ENCODE measurements around the gene ZNF213.

The ZNF213 gene, protein sequence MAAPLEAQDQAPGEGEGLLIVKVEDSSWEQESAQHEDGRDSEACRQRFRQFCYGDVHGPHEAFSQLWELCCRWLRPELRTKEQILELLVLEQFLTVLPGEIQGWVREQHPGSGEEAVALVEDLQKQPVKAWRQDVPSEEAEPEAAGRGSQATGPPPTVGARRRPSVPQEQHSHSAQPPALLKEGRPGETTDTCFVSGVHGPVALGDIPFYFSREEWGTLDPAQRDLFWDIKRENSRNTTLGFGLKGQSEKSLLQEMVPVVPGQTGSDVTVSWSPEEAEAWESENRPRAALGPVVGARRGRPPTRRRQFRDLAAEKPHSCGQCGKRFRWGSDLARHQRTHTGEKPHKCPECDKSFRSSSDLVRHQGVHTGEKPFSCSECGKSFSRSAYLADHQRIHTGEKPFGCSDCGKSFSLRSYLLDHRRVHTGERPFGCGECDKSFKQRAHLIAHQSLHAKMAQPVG

DNA sequence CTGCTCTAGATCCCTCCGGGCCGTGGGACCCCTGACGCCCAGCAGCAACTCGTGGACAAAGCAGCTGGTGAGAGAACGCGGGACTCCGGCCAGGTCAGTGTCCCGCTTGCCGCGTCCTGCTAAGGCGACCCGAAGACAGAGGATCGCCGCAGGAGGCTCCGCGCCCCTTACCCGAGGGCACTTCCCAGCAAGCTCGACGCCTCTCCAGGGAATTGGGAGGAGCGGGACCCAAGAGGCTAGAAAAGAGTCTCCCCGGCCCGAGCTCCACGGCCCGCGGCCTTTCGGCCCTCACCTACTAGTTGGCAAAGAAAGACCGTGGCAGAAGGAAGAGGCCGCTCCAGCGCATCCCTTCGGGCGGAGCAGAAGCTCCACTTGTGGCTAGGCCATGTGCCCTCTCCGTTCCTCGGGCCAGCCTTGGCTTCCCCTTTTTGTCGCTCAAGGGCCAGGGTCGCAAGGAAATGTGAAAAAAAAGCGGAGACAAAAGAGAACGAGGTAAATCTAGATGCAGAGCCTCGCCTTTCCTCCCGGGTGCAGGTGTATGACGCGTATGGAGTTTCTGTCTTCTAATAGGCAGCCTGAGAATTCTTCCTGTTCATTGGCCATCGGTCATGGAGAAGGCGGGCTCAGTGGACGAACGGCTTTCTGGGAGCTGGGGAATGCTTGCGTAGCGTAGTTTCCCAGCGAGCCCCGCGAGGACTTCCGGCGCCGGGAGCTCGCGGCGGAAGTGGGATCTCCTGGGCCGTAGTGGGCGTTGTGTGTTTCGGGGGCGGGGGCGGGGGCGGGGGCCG is at the start of gene ZNF213:
Gene ZNF213 (plus strand): TSS at position 692 of the 788 bp plus-strand sequence. CDS start 2,252 bp downstream, outside the sequence.
- DNase-seq (ENCODE audit: low spot score): peak; percentile 95

DNA sequence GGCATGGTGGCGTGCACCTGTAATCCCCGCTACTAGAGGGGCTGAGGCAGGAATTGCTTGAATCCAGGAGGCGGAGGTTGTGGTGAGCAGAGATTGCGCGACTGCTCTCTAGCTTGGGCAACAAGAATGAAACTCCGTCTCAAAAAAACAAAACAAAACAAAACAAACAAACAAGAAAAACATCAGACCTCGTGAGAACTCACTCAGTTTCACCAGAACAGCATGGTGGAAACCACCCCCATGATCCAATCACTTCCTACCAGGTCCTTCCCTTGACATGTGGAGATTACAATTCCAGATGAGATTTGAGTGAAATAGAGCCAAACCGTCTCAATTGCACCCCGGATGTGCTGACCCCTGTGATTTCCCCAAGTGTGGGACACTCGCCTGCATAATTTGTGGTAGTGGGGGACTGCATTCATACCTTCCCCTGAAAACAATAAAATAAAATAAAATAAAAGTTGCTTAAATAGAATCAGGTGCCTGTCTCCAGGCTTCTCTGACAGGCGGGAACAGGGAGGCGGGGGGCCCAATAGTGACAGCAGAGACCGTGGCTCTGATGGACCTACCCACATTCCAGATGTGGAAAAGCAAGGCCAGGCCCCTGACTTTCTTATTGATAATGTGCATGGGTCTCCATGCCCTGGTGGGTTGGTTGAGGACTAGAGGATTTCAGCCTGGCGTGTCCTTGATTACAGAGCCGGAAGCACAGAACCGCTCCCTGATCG is 48.8 kb upstream of the ZNF213 start:
- DNase-seq (ENCODE audit: low spot score): no peak

DNA sequence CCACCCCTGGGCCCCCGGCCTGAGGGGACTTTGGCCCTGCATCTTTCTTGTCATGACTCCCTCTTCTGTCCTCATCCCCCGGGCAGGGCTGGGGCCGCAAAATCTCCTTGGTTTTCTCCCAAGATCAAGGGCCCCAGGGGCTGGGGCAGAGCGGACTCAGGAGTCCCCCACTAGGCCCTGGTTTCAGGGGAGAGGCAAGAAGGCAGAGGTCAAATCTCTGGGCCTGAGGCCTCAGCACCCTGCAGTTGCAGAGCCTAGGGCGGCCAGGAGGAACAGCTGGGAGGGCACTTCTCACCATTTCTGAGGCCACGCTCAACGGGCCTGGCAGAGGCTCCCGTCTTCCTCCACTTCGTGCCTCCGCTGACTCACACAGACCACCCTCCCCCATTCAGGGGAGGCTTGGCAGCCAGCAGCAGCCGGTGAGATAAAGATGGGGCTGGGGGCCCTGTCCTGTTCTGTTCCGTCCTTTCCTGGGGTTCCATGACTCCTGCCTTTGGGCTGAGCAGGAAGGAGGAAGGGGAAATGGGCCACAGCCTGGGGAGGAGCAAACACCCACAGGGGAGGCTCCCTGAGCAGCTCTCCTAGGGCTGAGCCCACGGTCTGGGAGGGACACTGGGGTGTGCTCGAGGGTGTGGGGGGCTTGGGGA is 48.1 kb upstream of the ZNF213 start:
- DNase-seq (ENCODE audit: low spot score): no peak

DNA sequence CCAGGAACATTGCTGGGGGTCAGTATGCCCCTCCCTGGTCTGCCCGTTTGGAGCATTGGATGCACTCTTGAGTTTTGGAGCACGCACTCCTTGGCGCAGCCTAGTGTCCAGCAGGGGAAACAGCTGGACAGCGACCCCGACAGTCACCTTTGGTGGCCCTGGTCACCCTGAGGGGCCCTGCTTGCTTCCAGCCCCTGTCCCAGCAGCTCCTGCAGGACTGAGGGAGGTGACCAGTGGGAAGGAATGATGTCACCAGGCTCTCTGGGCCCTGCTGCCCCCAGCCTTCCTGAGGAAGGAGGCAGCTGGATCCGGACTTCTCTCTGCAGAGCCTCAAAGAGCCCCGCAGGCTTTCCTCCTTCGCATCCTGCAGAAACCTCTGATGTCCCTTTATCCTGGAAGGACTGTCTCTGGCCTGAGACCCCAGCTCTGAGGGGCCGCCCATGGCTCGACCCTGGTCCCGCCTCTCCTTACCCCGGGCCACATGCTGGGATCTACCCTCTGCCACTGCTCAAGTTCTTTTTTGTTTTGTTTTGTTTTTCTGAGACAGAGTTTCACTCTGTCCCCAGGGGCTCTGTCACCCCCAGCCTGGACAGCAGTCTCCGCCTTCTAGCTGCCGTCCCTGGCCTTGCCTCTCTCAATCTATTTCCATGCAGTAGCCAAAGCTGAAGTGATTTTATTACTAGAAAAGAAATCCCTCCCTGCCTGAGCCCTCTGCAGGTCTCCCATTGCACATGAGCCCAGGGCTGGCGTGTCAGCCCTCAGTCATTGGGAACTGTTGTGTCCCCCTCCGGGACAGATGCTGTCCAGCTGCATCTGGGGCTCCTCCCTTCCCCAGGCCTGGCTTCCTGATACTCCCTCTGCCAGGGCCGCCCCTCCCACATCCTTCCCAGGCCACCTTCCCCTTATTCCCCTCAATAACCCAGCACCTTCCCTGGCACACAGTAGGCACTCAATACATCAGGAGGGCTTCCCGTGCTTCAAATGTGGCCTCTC is 47.3 kb upstream of the ZNF213 start:
- DNase-seq (ENCODE audit: low spot score): peak; percentile 4

DNA sequence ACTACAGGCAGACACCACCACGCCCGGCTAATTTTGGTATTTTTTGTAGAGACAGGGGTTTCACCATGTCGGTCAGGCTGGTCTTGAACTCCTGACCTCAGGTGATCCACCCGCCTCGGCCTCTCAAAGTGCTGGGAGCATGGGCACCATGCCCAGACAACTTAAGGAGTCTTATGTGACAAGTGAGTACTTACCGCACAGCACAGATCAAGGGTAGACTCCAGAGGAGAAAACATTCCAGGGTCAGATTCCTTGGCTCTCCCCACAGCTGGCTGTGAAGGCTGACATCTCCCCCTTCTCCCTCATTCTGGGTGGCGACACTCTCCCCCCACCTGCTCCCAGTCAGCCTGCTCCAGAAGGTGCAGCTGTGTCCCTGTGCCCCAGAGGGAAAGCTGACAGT is 46.4 kb upstream of the ZNF213 start:
- peak; percentile 2 for DNase-seq (ENCODE audit: low spot score)

DNA sequence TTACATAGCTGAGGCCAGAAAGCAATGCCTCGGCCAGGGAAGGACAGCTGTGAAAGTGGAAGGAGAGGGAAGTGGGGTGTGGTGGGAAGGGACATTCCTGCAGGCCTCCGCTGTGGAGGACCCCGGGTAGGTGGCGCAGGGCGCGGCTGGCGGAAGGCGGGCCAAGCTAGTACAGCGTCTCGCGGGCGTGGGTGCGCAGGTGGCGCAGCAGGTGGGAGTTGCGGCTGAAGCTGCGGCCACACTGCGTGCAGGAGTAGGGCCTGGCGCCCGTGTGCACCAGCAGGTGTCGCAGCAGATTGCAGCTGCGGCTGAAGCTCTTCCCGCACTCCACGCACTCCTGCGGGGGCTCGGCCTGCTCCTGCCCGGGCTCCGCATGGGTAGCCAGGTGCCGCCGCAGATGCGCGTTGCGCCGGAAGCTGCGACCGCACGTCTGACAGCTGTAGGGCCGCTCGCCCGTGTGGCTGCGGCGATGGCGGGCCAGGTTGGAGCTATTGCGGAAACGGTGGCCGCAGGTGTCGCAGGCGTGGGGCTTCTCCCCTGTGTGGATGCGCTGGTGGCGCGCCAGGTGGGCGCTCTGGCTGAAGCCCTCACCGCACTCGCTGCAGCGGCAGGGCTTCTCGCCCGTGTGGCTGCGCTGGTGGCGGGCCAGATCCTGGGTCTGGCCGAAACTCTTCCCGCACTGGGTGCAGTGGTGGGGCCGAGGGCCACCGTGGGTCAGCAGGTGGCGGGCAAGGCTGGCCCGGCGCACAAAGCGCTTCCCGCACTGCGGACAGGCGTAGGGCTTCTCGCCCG is 45.7 kb upstream of the ZNF213 start:
- no peak for DNase-seq (ENCODE audit: low spot score)

DNA sequence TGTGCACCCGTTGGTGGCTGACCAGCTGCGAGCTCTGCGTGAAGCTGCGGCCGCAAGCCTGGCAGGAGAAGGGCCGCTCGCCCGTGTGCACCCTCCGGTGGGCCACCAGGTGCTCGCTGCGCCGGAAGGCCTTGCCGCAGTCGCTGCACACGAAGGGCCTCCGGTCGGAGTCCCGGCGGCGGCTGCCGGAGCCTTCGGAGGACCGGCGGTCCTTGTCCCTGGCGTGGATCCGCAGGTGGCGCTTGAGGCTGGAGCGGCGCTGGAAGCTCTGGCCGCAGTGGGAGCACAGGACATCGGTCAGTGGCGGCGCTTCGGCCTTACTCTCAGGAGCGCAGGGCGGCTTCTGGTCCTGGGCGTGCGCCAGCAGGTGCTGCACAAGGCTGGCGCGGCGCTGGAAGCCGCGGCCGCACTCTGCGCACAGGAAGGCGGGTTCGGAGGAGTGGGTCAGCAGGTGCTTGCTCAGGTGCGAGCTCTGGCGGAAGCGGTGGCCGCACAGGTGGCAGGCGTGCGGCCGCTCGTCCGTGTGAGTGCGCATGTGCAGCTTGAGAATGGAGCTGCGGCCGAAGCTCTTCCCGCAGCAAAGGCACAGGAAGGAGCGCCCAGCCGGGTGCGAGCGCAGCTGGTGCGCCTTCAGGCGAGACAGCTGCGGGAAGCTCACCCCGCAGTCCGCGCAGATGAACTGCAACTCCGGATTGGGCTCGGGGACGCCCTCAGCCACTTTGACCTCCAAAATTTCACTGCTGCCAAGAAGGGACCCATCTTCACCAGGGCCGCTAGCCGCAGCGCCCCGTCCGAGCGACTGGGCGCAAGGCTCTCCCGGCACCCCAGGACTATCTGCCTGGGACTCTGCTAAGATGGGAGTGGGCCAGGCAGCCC is 44.9 kb upstream of the ZNF213 start:
- DNase-seq (ENCODE audit: low spot score): no peak

DNA sequence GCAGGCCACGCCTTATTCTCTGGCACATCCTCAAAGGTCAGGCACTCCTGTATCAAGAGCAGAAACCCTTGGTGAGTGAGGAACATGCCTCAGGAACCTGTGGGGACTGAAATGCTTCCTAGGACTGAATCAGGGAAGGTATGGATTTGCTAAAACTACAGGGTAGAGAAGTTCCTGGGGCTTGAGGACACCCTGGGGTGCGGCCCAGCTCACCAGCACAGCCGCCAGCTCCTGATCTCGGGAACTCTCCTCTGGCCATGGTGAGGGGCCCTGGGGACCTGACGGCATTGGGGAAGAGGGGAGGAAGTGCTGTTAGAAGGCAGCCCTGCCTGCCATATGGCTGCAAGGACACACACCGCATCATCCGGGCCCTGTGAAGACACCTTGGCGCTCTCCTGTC is 43.3 kb upstream of the ZNF213 start:
- no peak for DNase-seq (ENCODE audit: low spot score)

DNA sequence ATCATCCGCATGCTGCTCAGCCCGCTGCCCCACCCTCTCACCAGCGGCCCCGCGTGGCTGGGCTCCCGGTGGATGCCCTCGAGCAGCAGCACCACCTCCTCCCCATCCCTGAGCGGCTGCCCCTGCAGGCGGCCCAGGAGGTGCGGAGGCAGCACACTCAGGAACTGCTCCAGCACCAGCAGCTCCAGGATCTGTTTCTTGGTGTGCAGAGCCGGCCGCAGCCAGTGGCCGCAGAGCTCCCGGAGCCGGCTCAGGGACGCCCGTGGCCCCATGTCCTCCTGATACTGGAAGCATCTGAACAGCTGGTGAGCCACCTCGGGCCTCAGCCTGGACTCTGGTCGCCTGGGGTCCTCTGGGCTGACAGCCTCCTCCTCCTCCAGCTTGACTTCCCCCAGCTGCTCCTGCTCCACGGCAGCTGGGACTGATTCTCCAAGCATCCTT is 42.3 kb upstream of the ZNF213 start:
- DNase-seq (ENCODE audit: low spot score): no peak

DNA sequence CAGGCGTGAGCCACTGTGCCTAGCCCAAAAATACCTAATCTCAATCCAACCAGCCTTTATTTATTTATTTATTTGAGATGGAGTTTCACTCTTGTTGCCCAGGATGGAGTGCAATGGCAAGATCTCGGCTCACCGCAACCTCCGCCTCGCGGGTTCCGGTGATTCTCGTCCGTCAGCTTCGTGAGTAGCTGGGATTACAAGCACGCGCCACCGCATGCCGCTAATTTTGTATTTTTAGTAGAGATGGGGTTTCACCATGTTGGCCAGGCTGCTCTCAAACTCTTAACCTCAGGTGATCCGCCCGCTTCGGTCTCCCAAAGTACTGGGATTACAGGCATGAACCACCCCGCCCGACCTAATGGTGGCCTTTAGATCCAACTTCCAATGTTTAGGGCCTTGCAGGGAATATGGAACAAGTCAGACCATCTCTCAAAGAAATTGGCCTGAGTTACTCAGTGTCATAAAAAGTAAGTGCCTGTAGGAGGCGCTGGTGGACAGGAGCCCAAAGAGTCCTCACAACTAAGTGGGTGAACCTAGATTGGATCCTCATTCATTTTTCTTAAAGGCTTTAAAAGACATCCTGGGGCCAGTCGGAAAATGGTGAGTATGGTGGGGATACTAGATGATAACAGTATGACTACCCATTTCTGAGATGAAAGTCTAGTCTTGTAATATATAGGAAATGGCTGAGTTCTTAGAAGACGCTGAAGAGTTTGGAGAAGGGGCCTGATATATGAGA is 40.4 kb upstream of the ZNF213 start:
- DNase-seq (ENCODE audit: low spot score): peak; percentile 44

DNA sequence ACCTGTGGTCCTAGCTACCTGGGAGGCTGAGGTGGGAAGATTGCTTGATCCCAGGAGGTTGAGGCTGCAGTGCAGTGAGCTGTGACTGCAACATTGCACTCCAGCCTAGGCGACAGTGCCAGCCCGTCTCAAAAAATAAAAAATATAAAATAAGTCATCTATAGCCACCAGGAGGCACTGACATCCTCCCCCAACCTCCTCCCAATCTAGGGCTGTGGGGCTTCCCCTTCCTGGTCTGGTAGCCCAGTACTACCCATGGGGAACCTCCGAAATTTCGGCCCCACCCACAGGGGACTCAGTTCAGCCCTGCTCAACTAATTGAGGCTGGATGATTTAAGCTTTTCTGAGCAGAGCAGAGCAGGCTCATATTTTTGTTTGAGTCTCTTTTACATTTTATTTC is 39.0 kb upstream of the ZNF213 start:
- DNase-seq (ENCODE audit: low spot score): peak; percentile 41

DNA sequence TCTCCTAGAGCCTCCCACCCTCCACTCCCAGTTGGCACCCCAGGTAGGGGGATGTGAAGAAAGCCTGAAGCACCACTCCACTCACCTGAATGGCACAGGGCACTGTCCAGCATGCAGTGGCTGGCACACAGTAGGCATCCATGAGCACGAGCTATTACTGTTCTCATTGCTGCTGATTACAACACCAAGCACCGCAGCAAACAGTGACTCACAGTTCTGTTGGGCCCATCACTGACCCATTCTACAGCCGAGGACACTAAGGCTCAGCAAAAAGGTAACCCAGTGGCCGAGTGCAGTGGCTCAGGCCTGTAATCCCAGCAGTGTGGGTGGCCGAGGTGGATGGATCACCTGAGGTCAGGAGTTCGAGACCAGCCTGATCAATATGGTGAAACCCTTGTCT is 38.5 kb upstream of the ZNF213 start:
- no peak for DNase-seq (ENCODE audit: low spot score)

DNA sequence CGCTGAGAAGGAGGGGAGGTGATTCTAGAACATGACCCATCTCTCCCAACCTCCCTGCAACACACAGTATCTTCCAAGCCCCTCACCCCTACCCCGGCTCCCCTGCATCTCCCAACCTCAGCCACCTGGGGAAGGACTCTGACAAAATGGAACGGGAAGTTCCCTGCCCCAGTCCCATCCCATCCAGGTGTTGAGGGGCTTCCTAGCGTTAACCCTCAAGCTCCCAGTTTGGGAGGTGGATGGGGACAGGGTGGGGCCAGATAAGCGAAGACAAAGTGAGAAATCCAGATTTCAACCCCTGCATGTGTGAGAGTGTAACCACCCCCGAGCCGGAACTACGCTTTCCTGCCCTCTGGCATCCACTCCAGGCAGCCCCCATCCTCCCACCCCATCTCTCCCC is 37.6 kb upstream of the ZNF213 start:
- DNase-seq (ENCODE audit: low spot score): no peak

DNA sequence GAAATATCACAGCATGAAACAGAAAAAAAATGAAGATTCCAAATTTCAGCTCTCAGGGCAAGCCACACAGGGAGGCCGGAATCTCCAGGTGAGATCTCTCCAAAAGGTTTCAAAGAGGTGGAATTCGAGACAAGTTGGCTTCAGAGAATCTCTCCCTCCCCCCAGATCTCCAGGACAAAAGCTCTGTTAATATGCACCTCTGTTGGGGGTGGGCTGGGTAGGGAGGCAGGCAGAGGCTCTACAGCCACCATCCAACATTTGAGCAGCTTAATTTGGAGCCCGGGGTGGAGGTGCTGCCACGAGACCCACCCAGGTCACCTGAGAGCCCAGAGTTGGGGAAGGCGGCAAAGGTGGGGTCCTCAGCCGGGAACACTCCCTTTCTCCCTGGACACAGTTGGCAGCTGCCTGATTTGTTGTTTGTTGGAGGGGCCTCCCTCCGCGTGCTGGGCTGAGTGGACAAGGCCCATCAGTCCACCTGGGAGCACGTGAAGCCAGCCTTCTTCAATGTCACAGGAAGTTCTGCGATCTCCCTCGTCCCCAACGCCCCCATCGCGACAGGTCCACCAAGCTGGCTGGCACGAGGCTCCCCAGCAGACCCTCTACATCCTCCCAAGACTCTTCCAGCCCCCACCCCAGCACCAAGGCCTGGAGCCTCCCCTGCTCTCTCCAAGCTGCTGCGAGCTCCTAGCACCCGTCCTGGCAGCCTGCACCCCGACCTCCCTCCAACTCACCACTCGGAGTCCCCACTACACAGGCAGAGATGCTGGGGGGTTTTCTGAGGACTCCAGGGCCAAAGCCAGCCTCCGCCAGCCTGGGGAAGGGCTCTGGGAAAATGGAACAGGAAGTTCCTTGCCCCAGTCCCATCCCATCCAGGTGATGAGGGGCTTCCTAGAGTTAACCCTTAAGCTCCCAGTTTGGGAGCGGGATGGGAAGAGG is 36.1 kb upstream of the ZNF213 start, which contains the start of gene ZSCAN10:
Gene ZSCAN10 (minus strand): TSS at position 836 of the 936 bp plus-strand sequence. CDS start 6,357 bp downstream, outside the sequence.
- no peak for DNase-seq (ENCODE audit: low spot score)

DNA sequence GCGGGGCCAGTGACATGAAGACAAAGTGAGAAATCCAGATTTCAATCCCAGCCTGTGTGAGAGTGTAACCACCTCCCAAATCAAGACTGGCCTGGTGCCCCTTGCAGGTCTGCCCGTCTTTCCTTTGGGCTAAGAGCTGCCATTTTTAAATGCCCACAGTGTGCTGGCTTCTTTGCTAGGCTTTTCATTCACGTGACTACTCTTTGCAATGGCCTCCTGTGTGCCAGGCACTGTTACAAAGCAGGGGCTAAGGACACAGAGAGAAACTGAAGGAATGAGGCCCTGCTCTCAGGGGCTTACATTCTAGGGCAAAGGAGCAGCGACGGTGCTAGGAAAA is 35.5 kb upstream of the ZNF213 start:
- DNase-seq (ENCODE audit: low spot score): no peak

DNA sequence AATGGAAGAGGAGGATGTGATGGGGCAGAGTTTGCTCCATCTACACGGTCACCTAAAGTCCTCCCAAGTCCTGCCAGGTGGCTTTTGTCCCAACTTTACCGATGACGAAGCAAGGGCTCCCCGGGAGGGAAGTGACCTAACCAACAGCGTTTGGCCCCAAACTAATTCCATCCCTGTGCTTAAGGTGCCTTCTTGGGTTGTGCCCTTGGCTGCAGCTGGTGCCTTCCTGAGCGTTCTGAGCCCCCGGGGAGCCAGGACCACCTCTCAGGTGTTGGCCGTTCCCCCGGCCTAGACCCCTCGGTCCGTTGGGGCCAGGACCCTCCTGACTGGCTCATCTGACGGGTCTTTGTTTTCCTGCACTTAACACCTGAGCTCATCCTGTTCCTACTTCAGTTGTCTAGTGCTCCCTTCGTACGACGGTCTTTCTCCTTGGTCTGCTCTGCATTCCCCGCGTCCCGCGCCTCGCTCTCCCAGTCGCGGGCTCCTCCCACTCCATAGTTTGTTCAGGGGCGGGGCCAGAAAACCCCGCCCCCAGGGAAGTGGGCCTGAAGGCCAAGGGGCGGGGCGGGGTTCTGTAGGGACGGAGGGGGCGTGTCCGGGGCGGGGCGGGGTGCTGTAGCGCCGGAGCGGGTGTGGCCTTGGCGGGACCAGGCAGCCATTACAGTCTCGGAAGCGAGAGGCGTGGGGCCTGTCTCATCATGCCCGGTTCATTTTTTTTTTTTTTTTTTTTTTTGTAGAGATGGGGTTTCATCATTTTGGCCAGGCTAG is 34.9 kb upstream of the ZNF213 start:
- peak; percentile 96 for DNase-seq (ENCODE audit: low spot score)
